ENCODE data around the gene BRAF. TPM values are rescaled to one million over a fixed set of nuclear protein-coding genes. Genes with fewer than 3 reads are reported as not detected.
"Not testable (repeated sequence)": the region's sequence is repeated elsewhere in the genome, so short reads cannot be mapped to it uniquely, and the experiment has no call there.

BRAF gene
- polyA plus RNA-seq, 1 donor (not counting 4 experiments of a cell fraction or from before 2014, with no cell fraction given) = 12.4 TPM

DNA sequence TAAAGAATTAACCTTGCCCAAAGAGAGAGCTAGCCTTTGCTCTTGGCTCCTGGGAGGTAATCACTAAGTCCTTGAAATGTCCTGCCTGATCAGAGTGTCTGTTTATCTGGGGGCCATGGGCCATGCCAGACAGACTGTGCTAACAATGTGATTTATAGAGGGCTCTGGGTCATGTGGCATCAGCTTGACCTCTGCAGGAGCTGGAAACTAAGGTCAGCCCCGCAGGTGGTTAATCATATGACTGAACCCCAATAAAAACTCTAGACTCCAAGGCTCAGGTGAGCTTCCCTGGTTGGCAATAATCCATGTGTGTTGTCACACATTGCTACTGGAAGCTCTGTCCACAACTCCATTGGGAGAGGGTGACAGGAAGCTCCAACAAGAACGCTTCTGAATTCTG lies 180.7 kb downstream of the BRAF start:
- Histone ChIP-seq H2AFZ (ENCODE audit: control insufficient read depth, low read length) (no peak overlapping the region), H3K4me2 (ENCODE audit: control insufficient read depth, extremely low read depth, insufficient read depth, low read depth, low read length) (no peak overlapping the region), H3K27ac (ENCODE audit: control insufficient read depth, insufficient read depth, low read length) (no peak overlapping the region), H3K79me2 (ENCODE audit: control insufficient read depth, insufficient read depth, low read length) (no peaks in the 10 kb centered on the region), H3K9ac (ENCODE audit: control insufficient read depth, extremely low read depth, insufficient read depth, low read length) (no peak overlapping the region), H3K27me3 (ENCODE audit: control insufficient read depth, extremely low read depth, insufficient read depth, low read length) (no peaks in the 10 kb centered on the region), H3K36me3 (ENCODE audit: control insufficient read depth in 2 of 2, extremely low read depth in 1 of 2, insufficient read depth in 2 of 2, low read length in 2 of 2) (peaks cover 0 to under 1% of the 10 kb centered on the region in 2 experiments), H3K9me1 (ENCODE audit: control insufficient read depth, extremely low read depth, insufficient read depth, low read length) (peaks cover 4% of the 10 kb centered on the region), H3K4me1 (ENCODE audit: control insufficient read depth, extremely low read depth, insufficient read depth, low read length) (no peaks in the 10 kb centered on the region), H3K9me3 (ENCODE audit: control insufficient read depth, low read depth, low read length) (no peaks in the 10 kb centered on the region), H4K20me1 (ENCODE audit: control insufficient read depth, extremely low read depth, insufficient read depth, low read length) (no peaks in the 10 kb centered on the region), H3K4me3 (ENCODE audit: control insufficient read depth in 2 of 3, extremely low read depth in 1 of 3, insufficient read depth in 2 of 3, low read depth in 1 of 3, low read length in 3 of 3) (no peak overlapping the region)
- no peak for TF ChIP-seq EZH2 (IDR thresholded peaks at IDR 0.05; ENCODE audit: low read length)
- TF ChIP-seq CTCF (optimal IDR thresholded peaks at IDR 0.05 in 1 of 3, IDR thresholded peaks at IDR 0.05 in 1 of 3, conservative IDR thresholded peaks at IDR 0.05 in 1 of 3; ENCODE audit: extremely low read depth in 1 of 3, insufficient read depth in 2 of 3, low read length in 3 of 3) = no peak
- DNase-seq (ENCODE audit: low read depth, low spot score) (no peak), FAIRE-seq (no peak)
- dilution Hi-C loops (cut with MboI; ENCODE audit: extremely low pct_ligation_motif_present, low sequenced_read_pairs) = no loop called here

DNA sequence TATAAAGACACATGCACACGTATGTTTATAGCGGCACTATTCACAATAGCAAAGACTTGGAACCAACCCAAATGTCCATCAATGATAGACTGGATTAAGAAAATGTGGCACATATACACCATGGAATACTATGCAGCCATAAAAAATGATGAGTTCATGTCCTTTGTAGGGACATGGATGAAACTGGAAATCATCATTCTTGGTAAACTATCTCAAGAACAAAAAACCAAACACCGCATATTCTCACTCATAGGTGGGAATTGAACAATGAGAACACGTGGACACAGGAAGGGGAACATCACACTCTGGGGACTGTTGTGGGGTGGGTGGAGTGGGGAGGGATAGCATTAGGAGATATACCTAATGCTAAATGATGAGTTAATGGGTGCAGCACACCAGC lies 181.5 kb downstream of the BRAF start:
- H3K4me1 ChIP-seq (ENCODE audit: control insufficient read depth, extremely low read depth, insufficient read depth, low read length); H2AFZ ChIP-seq (ENCODE audit: control insufficient read depth, low read length); H3K9ac ChIP-seq (ENCODE audit: control insufficient read depth, extremely low read depth, insufficient read depth, low read length); H4K20me1 ChIP-seq (ENCODE audit: control insufficient read depth, extremely low read depth, insufficient read depth, low read length); DNase-seq (ENCODE audit: low read depth, low spot score); H3K36me3 ChIP-seq (ENCODE audit: control insufficient read depth in 2 of 2, extremely low read depth in 1 of 2, insufficient read depth in 2 of 2, low read length in 2 of 2); H3K4me3 ChIP-seq (ENCODE audit: control insufficient read depth in 2 of 3, extremely low read depth in 1 of 3, insufficient read depth in 2 of 3, low read depth in 1 of 3, low read length in 3 of 3); H3K9me3 ChIP-seq (ENCODE audit: control insufficient read depth, low read depth, low read length); H3K79me2 ChIP-seq (ENCODE audit: control insufficient read depth, insufficient read depth, low read length); FAIRE-seq; H3K27ac ChIP-seq (ENCODE audit: control insufficient read depth, insufficient read depth, low read length); H3K9me1 ChIP-seq (ENCODE audit: control insufficient read depth, extremely low read depth, insufficient read depth, low read length); dilution Hi-C loops (cut with MboI; ENCODE audit: extremely low pct_ligation_motif_present, low sequenced_read_pairs); H3K27me3 ChIP-seq (ENCODE audit: control insufficient read depth, extremely low read depth, insufficient read depth, low read length); H3K4me2 ChIP-seq (ENCODE audit: control insufficient read depth, extremely low read depth, insufficient read depth, low read depth, low read length): not testable (repeated sequence)

DNA sequence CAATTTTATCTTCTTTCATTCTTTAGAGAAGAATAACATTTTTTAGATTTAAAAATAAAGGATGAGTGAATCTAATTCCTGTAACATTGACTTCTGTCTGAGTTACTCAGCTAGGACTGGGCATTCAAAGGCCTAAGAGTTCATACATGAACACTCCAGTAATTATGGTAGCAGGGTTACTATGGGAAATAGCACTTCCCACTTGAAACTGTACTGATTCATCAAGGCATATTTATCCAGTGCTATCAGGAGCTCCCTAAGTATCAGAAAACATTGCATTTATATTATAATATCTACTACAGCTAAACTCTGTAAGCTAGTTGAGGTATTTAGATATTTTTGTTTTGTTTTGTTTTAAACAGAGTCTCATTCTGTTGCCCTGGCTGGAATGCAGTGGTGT lies 186.4 kb downstream of the BRAF start:
- H3K79me2 ChIP-seq (ENCODE audit: control insufficient read depth, insufficient read depth, low read length) = no peaks in the 10 kb centered on the region
- peaks cover 0 to 4% of the 10 kb centered on the region in 2 experiments for H3K36me3 ChIP-seq (ENCODE audit: control insufficient read depth in 2 of 2, extremely low read depth in 1 of 2, insufficient read depth in 2 of 2, low read length in 2 of 2)
- FAIRE-seq (no peak), DNase-seq (ENCODE audit: low read depth, low spot score) (no peak)
- dilution Hi-C loops (cut with MboI; ENCODE audit: extremely low pct_ligation_motif_present, low sequenced_read_pairs) = no loop called here
- no peak overlapping the region for H3K4me3 ChIP-seq (ENCODE audit: control insufficient read depth in 2 of 3, extremely low read depth in 1 of 3, insufficient read depth in 2 of 3, low read depth in 1 of 3, low read length in 3 of 3)
- no peak overlapping the region for H3K4me2 ChIP-seq (ENCODE audit: control insufficient read depth, extremely low read depth, insufficient read depth, low read depth, low read length)
- no peak overlapping the region for H3K9ac ChIP-seq (ENCODE audit: control insufficient read depth, extremely low read depth, insufficient read depth, low read length)
- no peaks in the 10 kb centered on the region for H3K9me1 ChIP-seq (ENCODE audit: control insufficient read depth, extremely low read depth, insufficient read depth, low read length)
- no peak overlapping the region for H3K27ac ChIP-seq (ENCODE audit: control insufficient read depth, insufficient read depth, low read length)
- H4K20me1 ChIP-seq (ENCODE audit: control insufficient read depth, extremely low read depth, insufficient read depth, low read length) = no peaks in the 10 kb centered on the region
- no peak overlapping the region for H2AFZ ChIP-seq (ENCODE audit: control insufficient read depth, low read length)
- TF ChIP-seq CTCF (optimal IDR thresholded peaks at IDR 0.05 in 1 of 3, IDR thresholded peaks at IDR 0.05 in 1 of 3, conservative IDR thresholded peaks at IDR 0.05 in 1 of 3; ENCODE audit: extremely low read depth in 1 of 3, insufficient read depth in 2 of 3, low read length in 3 of 3) (no peak), EZH2 (IDR thresholded peaks at IDR 0.05; ENCODE audit: low read length) (no peak)
- H3K27me3 ChIP-seq (ENCODE audit: control insufficient read depth, extremely low read depth, insufficient read depth, low read length) = no peaks in the 10 kb centered on the region
- no peaks in the 10 kb centered on the region for H3K9me3 ChIP-seq (ENCODE audit: control insufficient read depth, low read depth, low read length)
- H3K4me1 ChIP-seq (ENCODE audit: control insufficient read depth, extremely low read depth, insufficient read depth, low read length) = no peaks in the 10 kb centered on the region
